ENCODE data around the gene PEX10.

GRCh38 chr1:2355373-2356261 lies 56.7 kb downstream of the PEX10 start:
- no peak for TF ChIP-seq CTCF (IDR thresholded peaks at IDR 0.05; ENCODE audit: borderline replicate concordance, extremely low read depth, low read length, poor library complexity, severe bottlenecking)
- TF ChIP-seq EZH2 (IDR thresholded peaks at IDR 0.05; ENCODE audit: borderline replicate concordance, low read depth, low read length, severe bottlenecking), result no peak

Measured in DND-41 (cell line).